Ramos (cell line): ENCODE results near the gene PLPPR2.
"Not testable (repeated sequence)": the region's sequence is repeated elsewhere in the genome, so short reads cannot be mapped to it uniquely, and the experiment has no call there.

ENCODE experiments used
- in situ Hi-C: fragments of 300-500 bp; cut with MboI; formaldehyde crosslinking; loops from one replicate; pipeline ENCODE4 v1.14.3; 2022; ENCODE audit warnings: low sequenced_read_pairs; ENCODE audit not compliant: unreplicated experiment

PLPPR2 gene

GRCh38 chr19:11355160-11356073 lies at the start of gene PLPPR2:
Gene PLPPR2 (plus strand): TSS chr19:11355432. CDS start chr19:11357674, 2,242 bp downstream.
- in situ Hi-C loops: no loop called here

- in situ Hi-C loops: no loop called here
These were observed 48.9 kb upstream of the PLPPR2 start for GRCh38 chr19:11306337-11306736.

DNA sequence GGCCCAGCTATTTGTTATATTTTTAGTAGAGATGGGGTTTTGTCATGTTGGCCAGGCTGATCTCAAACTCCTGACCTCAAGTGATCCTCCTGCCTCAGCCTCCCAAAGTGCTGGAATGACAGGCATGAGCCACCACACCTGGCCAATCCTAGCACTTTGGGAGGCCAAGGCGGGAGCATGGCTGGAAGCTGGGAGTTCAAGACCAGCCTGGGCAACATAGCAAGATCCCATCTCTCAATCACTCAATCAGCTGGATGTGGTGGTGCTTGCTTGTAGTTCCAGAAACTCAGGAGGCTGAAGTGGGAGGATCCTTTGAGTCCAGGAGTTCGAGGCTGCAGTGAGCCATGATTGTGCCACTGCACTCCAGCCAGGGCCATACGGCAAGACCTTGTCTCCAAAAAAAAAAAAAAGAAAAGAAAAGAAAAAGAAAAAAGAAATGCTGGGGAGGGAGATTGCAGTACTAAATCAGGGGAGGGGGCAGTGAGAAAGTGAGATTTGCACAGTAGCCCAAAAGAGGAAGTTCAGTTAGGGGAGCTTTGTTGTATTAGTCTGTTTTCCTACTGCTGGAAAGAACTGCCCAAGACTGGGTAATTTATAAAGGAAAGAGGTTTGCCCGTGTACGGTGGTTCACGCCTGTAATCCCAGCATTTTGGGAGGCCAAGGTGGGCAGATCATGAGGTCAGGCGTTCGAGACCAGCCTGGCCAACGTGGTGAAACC lies 34.8 kb upstream of the PLPPR2 start:
- in situ Hi-C loops: not testable (repeated sequence)

- in situ Hi-C loops: no loop called here
These were observed 33.8 kb upstream of the PLPPR2 start for GRCh38 chr19:11321191-11322126.

DNA sequence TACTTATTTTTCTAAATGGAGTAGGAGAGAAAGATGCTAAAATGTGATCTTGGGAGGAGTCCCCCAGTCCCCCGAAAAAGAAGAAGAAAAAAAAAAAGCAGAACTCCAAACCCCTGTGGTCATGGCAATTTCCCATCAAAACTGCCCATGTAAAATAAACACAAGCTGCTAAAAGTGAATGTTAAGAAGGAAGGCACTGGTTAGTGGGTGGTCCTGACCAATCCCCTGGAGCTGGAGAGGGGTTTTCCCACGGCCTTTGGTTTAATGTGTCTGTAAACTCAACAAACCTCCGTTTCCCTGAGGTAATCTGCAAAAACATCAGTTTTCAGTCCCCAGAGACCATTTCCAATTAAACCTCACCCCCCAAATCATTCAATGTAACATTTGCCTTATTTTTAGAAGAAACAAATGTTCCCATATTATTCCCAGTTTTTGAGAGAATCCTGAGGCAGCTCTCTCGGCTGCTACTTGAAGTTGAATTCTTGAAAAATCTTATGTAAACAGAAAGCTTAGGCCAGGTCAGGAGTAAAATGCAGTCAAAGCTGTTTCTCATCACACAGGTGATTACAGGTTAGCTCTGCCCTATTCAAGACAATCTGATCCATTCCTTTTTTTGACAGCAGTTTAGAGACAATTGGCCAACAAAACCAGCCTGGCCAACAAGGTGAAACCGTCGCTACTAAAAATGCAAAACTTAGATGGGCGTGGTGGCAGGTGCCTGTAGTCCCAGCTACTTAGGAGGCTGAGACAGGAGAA lies 32.8 kb upstream of the PLPPR2 start:
- in situ Hi-C loops: no loop called here

GRCh38 chr19:11323601-11324078 lies 31.6 kb upstream of the PLPPR2 start:
- in situ Hi-C loops: no loop called here

- in situ Hi-C loops: no loop called here
These were observed 31.1 kb upstream of the PLPPR2 start for GRCh38 chr19:11324079-11324661.

DNA sequence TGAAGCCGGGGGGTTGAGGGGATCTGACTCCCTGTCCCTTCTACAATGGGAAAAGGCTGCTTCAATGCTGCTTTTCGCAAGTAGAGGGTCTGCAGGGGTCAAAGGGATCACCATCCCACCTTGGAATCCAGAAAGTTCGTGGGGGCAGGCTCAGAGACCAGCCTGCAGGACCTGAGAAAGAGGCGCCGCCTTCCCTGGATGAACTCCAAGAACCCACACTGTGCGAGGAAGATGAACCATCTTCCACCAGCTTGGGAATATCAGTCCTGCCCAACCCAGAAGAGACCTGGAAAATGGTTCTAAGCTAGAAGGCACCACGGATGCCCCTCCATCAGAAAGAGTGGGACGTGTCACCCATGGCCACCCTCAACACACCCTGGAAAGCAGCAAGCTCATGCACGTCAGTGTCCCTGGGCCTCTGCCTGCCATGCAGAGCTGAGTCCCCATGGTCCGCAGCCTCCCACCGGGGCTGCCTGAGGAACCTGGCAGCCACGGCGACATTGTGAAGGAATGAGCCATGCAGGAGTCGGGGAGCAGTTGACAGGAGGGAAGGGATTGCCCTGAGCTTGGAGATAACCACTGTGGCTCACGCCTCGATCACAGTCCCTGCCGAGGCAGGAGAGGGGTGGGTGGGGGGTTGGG lies 30.4 kb upstream of the PLPPR2 start:
- in situ Hi-C loops: no loop called here

DNA sequence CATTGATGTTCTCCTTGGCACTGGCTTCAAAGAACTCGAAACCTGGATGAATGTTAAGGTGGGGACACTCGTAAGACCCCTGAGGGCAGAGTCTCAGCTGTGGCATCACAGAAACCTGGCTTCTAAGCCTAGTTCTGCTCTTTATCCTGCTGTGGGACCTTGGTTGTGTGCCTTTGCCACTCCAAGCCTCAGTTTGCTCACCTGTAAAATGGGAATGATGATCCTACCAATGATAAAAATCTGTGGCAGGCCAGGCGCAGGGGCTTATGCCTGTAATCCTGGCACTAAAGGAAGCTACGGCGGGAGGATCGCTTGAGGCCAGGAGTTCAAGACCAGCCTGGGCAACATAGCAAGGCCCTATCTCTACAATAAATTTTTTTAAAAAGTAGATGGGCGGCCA lies 29.7 kb upstream of the PLPPR2 start:
- in situ Hi-C loops: no loop called here

DNA sequence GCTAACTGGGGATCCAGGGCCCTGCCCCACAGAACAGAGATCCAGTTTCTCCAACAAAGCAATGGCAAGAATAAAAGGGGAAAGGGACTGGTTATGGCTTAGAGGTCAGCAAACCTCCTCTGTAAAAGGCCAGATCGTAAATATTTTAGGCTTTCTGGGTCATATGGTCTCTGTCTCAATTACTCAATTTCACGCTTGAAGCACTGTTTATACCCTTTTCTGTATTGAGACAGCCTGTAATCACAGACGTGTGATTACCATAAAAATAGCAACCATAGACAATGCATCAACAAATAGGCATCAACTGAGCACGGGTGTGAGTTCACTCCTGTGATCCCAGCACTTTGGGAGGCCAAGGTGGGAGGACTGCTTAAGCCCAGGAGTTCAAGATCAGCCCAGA lies 25.1 kb upstream of the PLPPR2 start:
- in situ Hi-C loops: no loop called here

DNA sequence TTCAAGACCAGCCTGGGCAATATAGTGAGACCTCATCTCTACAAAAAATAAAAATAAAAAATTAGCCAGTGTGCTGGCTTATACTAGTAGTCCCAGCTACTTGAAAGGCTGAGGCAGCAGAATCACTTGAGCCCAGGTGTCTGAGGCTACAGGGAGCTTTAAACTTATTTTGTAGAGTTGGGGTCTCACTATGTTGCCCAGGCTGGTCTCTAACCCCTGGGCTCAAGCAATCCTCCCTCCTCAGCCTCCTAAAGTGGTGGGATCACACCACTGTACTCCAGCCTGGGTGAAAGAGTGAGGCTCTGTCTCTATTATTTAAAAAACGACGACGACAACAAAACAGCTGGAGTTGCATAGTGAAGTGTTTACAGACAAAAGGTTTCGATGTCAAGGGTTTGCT lies 23.7 kb upstream of the PLPPR2 start:
- in situ Hi-C loops: no loop called here

- in situ Hi-C loops: no loop called here
These were observed 22.4 kb upstream of the PLPPR2 start for GRCh38 chr19:11332822-11333221.

GRCh38 chr19:11333838-11334237 lies 21.4 kb upstream of the PLPPR2 start:
- in situ Hi-C loops: not testable (repeated sequence)

- in situ Hi-C loops: no loop called here
These were observed 19.6 kb upstream of the PLPPR2 start for GRCh38 chr19:11335449-11336146.

DNA sequence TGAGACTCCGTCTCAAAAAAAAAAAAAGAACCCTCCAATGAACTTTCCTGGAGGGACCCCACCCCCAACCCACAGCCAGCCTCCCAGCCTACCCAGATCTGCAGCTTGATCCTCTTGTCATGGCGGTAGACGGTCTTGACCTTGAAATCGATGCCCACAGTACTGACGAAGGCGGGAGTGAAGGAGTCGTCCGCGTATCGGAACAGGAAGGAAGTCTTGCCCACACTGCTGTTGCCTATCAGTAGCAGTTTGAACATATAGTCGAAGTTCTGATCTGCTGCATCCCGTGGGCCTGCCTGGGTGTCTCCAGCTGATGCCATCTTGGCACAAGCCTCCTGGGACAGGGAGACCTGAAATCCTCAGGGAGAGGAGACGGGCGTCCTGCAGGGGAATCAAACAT lies 18.2 kb upstream of the PLPPR2 start:
- in situ Hi-C loops: no loop called here

- in situ Hi-C loops: no loop called here
These were observed 17.1 kb upstream of the PLPPR2 start for GRCh38 chr19:11338121-11338520.

GRCh38 chr19:11338569-11339253 lies 16.5 kb upstream of the PLPPR2 start:
- in situ Hi-C loops: no loop called here
